DMS114 treated with DMSO at 0.1 percent for 48 hours (cell line): Measurements from ENCODE around the gene CTCF.

ENCODE experiments used
- DNase-seq: peaks from one replicate; lab custom pipeline; 2025; ENCODE audit not compliant: unreplicated experiment; lab: John Stamatoyannopoulos, UW

Gene CTCF

DNA sequence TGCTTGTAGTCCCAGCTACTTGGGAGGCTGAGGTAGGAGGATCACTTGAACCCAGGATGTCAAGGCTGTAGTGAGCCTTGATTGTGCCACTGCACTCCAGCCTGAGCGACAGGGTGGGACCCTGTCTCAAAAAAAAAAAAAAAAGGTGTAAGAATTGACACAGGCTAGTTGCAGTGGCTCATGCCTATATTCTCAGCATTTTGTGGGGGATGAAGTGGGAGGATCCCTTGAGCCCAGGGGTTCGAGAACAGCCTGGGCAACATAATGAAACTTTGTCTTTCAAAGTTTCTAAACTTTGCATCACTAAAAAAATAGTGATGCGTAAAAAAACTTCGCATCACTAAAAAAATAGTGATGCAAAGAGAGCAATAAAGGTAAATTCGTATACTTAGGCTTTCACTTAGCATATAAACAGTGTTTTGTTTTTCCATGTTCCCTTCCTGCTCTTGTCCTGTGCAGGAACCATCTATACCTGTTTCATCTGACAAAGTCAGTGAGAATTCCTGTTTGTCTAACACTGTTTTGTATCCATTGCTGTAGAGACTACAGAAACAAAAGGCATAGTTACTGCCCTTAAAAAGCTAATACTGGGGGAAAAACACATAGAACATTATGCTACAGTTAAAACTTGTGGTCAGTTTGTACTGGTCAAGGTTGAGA, 32.1 kb downstream of the CTCF start:
- no peak for DNase-seq

DNA sequence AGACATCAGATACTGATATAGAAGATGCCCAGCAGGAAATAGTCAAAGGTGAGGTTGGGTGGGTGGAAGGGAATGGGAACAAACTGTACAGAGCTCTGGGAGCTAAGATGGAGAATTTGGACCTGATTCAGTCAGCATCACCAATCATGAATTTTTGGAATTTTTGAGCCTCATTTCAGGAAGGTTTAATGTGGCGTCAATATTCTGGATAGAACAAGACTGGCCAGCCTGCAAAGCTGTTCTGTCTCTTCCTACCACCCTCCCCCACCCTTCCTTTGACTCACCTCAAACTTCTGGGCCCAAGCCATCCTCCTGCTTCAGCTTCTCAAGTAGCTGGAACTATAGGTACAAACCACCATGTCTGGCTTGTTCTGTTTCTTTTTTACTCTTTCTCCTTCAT, 32.6 kb downstream of the CTCF start:
- no peak for DNase-seq

DNA sequence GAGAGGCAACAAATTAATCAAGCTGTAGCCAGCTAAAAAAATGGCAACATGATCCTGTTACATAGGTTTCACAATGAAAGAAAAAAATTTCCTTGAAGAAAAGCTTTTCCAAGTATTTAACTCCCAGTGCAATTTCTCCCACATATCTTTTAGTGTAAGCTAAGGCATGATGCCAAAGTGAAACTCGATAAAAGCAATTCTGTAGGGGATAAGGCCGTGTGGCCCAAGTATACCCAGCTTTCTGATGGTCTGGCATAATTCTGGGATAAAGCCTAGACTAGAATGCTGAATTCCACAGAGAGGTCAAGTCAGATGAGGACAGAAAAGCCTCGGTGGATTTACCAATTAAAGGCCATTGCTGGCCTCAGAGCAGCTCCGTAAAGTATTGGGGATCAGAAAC, 36.2 kb downstream of the CTCF start:
- no peak for DNase-seq

DNA sequence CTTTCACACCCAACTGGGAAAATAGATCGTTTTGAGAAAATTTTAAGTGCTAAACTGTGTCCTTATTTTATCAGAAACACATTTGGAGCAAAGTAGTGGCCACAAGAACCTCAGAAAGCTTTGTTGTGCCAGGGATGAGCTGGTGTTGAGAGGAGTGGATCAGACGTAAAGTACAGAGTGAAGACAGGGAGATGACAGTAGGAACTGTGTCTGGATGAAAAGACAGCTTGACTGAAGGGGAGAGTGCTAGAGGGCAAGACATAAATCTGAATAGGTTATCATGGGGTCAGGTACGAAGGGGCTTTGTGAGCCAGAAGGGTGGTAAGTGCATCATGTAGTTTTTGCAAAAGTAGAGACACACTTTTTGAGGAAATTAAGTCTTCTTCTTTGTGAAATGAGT, 43.3 kb downstream of the CTCF start:
- no peak for DNase-seq

DNA sequence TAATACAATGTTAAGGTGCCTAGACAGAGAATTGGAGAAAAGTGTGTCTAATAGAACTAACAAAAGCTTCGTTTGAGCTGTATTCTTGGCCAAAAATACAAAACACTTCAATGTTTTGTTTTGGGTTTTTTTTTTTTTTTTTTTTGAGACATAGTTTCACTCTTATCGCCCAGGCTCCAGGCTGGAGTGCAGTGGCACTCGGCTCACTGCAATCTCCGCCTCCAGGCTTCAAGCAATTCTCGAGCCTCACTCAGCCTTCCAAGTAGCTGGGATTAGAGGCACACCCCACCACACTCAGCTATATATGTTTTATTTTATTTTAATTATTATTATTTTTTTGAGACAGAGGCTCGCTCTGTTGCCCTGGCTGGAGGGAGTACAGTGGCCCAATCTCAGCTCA, 44.3 kb downstream of the CTCF start:
- no peak for DNase-seq

DNA sequence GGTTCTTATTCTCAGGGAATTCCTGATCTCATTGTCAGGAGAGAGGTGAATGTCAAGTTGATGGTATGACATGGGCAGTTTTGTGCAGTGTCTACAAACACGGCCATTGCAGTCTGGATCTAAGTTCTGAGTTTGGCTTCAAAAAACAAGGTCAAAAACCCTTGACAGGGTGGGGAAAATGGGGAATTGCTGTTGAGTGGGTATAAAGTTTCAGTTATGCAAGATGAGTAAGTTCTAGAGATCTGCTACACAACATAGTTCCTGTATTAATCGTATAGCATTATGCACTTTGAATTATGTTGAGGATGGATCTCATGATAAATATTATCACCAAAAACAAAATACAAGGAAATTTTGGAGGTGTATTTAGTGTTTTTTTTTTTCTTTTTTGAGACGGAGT, 46.0 kb downstream of the CTCF start:
- no peak for DNase-seq

DNA sequence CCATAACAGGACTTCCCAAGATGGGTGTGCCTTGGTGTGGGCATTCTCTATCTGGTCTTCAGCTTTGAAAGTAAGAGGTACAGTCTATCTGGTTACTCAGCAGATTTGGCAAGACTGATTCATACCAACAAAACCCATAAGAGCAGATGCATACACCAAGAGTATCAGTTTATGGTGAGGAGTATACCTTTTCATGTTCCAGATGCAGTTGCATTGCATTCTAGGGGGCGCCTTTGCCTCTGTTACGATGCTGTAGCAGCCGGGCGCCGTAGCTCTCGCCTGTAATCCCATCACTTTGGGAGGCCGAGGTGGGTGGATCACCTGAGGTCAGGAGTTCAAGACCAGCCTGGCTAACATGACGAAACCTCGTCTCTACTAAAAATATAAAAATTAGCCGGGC, 51.5 kb downstream of the CTCF start:
- DNase-seq: no peak

DNA sequence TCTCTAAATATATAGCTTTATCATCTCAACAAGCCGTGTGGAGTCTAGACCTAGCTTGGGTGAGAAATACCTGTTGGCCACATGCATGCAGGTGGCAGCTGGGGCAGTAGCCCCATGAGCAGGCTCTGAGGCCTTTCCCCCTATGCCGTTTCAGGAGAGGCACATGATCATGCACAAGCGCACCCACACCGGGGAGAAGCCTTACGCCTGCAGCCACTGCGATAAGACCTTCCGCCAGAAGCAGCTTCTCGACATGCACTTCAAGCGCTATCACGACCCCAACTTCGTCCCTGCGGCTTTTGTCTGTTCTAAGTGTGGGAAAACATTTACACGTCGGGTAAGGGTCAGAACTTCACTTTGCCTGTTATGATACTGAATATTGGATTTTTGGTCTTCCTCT, 65.9 kb downstream of the CTCF start:
- DNase-seq: no peak

DNA sequence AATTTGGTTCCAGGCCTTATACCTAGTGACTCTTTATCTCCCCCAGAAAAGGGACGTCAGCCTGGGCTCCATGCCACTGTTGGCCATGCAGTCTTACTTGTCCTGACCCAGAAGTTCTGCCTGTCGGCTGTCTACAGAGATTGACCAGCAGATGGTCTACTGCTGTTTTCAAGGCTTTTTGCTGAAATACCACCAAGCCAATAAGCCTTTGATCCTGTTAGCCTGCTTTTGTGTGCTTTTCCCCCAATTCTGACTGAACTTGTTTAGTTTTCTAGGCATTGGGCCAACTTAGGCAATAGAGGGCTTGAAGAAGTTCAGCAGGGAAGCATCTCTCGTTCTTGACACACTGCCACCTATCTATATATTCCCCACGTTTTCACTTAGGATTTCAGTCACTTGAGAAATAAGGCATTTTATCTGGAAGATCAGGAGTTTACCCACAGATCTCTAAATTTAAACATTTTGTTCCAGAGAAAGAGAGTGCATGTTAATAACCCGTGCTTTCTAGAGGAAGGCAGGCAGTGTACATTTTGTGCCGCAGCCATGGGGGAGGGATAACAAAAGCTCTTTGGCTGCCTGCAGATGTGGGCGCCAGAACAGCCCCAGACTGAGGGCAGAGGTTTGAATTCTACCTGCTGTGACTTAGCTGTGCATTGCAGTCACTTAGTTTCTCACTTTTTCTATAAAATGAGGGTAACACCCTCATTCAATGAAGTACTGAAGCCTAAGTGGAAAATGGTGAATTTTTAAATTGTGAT, 70.3 kb downstream of the CTCF start:
- no peak for DNase-seq

DNA sequence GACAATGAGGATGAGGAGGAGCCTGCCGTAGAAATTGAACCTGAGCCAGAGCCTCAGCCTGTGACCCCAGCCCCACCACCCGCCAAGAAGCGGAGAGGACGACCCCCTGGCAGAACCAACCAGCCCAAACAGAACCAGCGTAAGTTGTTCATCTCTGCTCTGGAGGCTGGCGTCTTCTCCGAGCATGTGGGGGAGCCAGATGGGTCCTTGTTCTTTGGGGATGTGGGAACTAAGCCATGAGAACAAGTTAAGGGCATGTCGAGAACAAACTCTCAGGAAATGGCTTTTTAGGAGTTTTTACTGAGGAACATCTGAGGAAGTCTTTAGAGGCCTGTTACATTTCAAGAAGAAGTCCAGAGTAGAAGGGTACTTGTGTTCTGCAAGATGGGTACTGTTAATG, 74.4 kb downstream of the CTCF start:
- no peak for DNase-seq

DNA sequence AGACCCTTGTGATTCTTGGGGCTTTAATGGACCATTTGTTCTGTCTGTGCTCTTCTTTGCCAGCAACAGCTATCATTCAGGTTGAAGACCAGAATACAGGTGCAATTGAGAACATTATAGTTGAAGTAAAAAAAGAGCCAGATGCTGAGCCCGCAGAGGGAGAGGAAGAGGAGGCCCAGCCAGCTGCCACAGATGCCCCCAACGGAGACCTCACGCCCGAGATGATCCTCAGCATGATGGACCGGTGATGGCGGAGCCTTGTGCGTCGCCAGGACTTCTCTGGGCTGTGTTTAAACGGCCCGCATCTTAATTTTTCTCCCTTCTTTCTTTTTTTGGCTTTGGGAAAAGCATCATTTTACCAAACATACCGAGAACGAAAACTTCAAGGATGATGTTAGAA, 75.3 kb downstream of the CTCF start:
- DNase-seq: no peak

DNA sequence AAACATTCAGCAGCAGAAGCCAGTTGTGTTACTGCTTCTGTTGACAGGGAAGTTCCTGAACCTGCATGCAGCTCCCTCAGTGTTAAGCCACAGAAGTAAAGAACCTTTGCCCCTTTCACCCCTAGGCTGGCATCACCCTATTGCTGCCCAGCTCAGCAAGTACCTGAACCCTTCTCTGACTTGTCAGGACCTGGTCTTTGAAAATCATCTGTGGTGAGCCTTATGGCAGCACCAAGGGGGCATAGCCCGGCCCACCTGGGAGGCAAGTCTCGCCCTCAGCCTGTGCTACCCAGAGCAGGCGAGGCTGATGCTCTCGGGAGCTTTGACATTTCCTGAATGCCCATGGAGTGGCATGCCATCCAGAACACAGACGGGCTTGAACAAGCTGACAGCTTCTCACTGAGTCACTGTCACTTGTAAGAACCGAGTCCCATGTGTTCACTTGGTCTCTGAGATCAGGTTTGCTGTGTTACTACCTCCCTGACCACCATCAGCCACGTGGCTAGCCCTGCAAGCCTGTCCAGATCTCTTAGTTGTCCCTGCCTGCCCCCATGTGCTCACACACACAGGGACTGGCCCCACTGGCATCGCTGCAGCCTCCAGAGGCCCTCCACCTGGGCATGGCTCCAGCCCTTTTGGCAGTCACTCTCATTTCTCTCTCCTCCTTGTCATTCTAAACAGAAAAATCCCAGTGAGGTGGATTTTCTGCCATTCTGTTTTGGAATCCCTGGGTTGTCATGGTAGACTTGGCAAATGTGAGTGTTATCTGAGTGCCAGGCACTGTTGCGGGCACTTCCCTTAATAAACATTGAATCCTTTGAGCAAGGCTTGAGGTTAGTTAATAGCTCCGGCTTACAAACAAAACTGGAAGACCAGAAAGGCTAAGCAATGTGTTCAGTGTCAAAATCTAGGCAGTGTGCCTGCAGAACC, 79.7 kb downstream of the CTCF start:
- DNase-seq: no peak

DNA sequence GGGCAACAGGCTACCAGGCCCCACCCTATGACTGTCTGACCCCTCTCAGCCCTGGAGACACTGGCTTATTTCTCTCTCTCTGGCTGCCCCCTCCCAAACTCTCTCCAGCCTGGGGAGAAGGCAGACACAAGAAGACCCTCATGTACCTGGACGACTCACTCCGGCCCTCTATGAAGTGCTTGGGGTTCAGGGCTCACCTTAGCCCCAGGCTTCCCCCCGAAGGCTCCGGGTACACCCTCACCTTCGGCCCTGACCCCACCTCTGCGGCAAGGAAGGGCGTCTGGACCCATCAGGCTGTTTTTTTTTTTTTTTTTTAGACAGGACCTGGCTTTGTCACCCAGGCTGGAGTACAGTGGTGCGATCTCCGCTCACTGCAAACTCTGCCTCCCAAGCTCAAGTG, 81.7 kb downstream of the CTCF start:
- no peak for DNase-seq

DNA sequence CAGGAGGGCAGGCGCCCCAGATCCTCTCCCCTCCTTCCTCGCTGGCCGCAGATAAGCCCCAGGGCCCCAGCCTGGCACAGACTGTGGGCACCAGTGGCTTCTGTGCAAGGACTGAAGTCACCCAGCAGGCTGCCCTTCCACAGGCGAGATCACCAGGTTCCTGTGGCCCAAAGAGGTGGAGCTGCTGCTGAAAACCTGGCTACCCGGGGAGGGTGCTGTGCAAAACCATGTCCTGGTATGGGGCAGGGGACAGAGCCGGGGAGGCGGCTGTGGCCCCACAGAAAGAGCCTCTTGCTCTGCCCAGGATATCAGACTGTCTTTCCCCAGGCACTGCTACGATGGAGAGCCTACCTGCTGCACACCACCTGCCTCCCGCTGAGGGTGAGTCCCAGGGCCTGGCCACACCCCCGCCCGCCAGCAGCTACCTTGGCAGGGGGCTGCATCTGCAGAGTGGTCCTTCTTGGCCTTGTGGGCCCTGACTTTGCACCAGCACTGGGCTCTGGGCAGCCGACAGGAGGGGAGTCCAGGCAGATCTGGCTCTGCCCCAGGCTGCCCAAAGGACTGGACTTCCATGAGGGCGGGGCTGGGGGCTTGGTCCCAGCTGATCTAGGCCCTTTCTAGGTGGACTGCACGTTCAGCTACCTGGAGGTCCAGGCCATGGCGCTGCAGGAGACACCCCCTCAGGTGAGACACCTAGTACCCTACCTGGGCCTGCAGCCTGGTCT, 83.2 kb downstream of the CTCF start:
- no peak for DNase-seq

DNA sequence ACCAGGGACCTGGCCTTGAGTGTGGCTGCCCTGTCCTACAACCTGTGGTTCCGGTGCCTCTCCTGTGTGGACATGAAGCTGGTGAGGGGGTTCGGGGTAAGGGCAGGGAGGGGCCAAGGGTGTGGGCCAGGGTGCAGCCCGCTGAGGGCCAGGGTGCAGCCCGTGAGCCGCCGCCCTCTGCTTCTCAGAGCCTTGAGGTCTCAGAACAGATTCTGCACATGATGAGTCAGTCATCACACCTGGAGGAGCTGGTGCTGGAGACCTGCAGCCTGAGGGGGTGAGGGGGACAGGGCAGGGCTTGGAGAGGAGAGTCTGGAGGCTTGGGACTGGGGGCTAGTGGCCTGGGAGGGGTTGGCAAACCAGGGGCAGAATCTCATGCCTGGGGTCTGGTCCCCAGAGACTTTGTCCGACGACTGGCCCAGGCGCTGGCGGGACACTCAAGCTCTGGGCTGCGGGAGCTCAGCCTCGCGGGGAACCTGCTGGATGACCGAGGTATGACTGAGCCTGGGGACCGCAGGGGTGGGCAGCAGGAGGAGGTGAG, 84.9 kb downstream of the CTCF start:
- no peak for DNase-seq

DNA sequence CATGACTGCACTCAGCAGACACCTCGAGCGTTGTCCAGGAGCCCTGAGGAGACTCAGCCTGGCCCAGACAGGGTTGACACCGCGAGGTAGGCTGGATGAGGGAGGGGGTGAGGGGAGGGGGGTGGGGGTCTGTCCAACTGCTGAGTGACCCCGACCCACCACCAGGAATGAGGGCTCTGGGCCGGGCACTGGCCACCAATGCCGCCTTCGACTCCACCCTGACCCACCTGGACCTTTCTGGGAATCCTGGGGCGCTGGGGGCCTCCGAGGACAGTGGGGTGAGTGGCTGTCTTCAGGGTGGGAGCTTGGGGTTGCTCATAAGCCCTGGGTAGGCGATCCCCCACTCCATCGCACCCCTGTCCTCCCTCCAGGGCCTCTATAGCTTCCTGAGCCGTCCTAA, 85.4 kb downstream of the CTCF start:
- no peak for DNase-seq

DNA sequence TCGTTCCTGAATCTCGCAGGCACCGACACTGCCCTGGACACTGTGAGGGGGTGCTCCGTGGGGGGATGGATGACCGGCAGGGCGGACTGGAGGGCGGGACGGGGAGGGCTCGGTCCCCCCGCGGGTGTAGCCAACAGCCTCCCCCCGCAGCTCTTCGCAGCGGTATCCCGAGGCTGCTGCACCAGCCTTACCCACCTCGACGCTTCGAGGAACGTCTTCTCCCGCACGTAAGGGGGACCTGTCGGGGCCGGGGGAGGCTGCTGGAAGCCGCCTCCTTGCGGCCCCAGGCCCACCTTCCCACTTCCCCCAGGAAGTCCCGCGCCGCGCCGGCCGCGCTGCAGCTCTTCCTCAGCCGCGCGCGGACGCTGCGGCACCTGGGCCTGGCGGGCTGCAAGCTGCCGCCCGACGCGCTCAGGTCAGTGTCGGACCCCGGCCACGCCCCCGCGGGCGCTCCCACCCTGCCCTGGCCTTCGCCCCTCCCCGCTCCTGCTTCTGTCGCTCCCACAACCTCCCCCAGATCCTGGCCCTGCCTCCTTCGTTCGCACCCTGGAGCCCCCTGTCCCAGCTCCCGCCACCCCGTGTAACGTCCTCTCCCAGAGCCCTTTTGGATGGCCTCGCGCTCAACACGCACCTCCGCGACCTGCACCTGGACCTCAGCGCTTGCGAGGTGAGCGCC, 85.9 kb downstream of the CTCF start:
- DNase-seq: no peak

DNA sequence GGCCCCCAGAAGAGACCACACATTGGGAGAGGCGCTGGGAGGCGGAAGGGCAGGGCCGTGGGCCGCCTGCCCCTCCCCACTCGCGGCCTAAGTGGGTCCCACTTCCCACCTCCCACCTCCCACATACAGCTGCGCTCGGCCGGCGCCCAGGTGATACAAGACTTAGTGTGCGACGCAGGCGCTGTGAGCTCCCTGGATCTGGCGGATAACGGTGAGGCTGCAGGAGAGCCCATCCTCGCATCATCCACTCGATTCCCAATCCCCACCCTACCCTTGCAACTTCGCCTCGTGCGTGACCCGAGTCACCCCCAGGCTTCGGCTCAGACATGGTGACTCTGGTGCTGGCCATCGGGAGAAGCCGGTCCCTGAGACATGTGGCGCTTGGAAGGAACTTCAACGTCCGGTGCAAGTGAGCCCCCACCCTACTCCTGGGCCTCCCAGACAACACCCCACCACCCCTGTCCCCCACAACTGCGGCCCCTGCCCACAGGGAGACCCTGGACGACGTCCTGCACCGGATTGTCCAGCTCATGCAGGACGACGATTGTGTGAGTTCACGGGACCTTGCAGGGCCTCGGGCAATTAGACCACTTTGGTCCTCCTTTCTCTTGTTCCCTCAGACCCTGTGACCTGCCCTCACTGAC, 86.6 kb downstream of the CTCF start:
- no peak for DNase-seq

DNA sequence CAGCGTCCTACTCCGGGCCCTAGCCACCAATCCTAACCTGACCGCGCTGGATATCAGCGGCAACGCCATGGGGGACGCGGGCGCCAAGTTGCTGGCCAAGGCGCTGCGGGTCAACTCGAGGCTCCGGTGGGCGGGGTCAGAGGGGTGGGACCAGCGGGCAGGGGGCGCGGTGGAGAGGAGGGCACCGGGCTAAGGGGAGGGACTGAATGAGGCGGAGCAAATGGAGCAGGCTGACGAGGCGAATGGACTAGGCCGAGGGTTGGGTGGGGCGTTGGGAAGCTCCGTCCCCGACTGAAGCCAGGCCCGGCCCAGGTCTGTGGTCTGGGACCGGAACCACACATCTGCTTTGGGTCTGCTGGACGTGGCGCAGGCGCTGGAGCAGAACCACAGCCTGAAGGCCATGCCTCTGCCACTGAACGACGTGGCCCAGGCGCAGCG, 87.2 kb downstream of the CTCF start:
- no peak for DNase-seq

DNA sequence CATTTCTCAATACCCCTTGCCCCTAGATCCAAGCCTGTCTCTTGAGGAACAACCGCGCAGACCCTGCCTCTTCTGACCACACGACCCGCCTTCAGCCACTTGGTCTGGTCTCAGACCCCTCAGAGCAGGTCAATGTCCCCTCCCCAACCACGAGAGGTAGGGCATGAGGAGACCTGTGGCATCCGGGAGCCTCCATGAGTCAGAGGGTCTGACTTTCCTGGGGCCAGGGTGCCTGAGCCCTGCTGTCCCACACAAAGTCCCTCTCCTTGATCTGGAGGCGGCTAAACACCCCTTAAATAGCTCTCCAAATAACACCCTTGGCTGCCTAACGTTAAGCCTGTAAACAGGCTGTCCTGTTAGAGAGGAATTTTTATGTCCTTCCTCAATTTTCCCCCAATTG, 87.7 kb downstream of the CTCF start:
- no peak for DNase-seq
